Ureter (tissue), 1 donor: ENCODE data around the gene KCNMA1. TPM values are rescaled to one million over a fixed set of nuclear protein-coding genes. Genes with fewer than 3 reads are reported as not detected.
A peak's percentile ranks its signal among the peaks of the same experiment; 100 is the strongest.
"Not testable (repeated sequence)": the region's sequence is repeated elsewhere in the genome, so short reads cannot be mapped to it uniquely, and the experiment has no call there.

Source experiments
- DNase-seq: peaks from one replicate; pipeline ENCODE4 v3.0.0-alpha.2; 2020; ENCODE audit warnings: low spot score
- total RNA-seq: library from RNA; stranded (reverse); gene quantifications from one replicate; pipeline ENCODE4 v1.2.4, GENCODE V29; 2023
- donor health status: DM: yes; HTN: yes; CAD: no.

Gene KCNMA1
- total RNA-seq, result 87.9 TPM

- no peak for DNase-seq
Observed at GRCh38 chr10:77637532-77638320, at the start of gene KCNMA1. Gene KCNMA1 (minus strand): TSS chr10:77637808.

- DNase-seq, result no peak
Observed at GRCh38 chr10:77686650-77687417, 49.2 kb upstream of the KCNMA1 start.

- no peak for DNase-seq
Observed at GRCh38 chr10:77686096-77686495, 48.5 kb upstream of the KCNMA1 start.

- no peak for DNase-seq
Observed at GRCh38 chr10:77685432-77685831, 47.8 kb upstream of the KCNMA1 start.

- not testable (repeated sequence) for DNase-seq
Observed at GRCh38 chr10:77683088-77683432, 45.5 kb upstream of the KCNMA1 start.

GRCh38 chr10:77682393-77683087 lies 44.9 kb upstream of the KCNMA1 start:
- DNase-seq, result no peak

- DNase-seq, result no peak
Observed at GRCh38 chr10:77681839-77682238, 44.2 kb upstream of the KCNMA1 start.

DNA sequence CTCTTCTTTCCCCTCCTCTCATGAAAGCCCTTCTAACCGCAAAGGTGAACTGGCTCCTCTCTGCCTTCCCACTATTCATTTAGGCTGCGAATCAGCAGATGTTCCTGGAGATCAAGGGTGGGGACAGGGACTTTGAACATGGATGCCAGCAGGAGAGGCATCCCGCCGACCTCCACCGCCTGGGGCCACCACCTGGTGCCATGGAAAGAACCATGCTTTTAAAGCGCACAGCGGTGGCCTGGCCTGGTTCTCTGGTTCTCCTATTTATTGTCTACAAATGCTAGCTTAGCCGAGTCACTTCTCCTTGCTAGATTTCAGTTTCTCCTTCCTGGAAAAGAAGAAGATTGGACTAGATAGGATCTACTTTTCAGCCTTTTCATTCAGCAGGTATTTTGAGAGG lies 43.2 kb upstream of the KCNMA1 start:
- DNase-seq, result peak; percentile 23

DNA sequence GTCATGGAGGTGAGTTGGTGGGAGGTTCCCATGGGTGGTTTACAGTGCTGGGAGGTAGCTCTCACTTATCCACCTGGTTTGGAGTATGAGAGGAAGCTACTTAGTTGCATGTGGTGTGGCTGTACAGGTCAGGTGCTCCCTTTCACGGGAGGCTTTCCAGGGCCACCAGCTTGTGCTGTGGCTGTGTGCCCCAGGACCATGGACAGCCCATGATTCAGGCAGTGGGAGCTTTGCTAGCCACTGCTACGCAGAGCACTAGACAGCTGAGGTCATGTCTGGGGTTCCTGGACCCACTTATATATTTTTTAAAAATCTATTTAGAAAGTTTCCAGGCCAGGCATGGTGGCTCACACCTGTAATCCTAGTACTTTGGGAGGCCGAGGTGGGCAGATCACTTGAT lies 42.5 kb upstream of the KCNMA1 start:
- peak; percentile 17 for DNase-seq

GRCh38 chr10:77679217-77679616 lies 41.6 kb upstream of the KCNMA1 start:
- DNase-seq, result no peak

DNA sequence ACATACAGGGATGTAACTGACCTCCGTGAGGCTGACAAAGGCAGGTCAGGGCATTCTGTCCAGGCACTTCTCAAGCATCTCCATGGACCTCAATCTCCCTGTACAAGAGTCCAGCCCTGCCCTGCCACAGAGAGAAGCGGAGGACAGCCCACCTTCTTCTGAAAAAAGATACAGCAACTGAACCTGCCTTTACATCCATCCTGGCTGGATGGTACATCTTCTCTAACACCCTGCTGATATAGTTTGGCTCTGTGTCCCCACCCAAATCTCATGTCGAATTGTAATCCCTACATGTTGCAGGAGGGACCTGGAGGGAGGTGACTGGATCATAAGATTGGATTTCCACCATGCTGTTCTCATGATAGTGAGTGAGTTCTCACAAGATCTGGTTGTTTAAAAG lies 40.5 kb upstream of the KCNMA1 start:
- no peak for DNase-seq

DNA sequence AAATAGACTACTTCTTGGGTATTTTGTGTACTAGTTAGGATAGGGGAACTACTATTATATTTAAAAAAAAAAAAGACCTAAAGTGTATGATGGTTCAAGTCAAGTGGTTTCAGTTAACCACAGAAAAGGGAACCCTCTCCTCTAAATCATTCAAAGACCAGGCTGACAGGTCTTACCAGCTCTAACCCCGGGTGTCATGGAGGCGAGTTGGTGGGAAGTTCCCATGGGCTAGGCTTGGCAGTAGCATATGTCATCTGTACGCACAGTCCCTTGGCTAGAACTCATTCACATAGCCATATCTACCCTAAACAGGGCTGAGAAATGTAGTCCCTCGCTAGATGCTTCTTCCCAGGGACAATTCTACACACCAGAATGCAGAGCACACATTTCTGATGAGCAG lies 37.7 kb upstream of the KCNMA1 start:
- peak; percentile 39 for DNase-seq

DNA sequence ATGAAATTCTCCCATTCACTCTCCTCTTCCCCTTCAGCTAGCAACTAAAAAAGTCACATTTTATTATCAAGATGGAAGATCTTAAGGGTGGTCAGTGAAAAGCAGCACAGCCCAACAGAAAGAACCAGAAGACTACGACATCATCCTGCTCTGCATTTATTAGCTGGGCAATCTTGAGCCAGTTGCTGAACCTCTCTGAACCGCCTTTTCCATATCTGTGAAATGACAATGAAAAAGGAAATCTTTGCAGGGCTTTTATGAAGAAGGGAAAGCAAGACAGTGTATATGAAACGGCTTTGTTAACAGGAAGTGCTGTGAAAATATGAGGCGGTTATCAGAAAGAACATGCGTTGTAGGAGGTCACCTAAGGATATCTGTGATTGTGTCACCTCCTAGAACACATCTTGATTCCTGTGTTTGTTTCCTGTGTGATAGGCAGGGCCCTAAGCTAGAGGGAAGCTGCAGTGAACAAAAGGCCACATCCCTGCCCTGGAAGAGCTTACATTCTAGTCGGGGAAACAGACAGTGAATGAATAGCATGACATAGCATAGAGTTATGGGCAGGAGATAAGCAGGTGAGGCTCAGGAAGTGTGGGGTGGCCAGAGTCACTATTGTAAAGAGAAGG lies 36.0 kb upstream of the KCNMA1 start:
- peak; percentile 5 for DNase-seq

DNA sequence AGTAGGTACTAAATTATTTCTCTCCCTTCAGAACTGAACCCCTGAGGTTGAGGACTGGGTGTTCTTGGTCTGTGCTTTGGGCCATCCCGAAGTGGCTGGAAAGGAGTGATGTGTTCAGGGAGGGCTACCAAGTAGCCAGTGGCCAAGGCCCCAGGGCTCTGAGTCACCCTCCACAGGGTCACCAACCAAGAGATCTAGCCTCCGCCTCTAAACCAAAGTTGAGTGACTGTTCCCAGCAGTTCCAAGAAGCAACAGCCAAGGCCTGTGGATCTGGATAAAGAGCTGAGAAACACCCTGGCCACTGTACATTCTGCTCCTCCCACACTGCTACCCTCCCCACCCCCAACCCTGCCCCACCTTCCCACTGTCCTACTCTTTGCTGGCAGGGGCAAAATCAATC lies 35.5 kb upstream of the KCNMA1 start:
- peak; percentile 25 for DNase-seq

DNA sequence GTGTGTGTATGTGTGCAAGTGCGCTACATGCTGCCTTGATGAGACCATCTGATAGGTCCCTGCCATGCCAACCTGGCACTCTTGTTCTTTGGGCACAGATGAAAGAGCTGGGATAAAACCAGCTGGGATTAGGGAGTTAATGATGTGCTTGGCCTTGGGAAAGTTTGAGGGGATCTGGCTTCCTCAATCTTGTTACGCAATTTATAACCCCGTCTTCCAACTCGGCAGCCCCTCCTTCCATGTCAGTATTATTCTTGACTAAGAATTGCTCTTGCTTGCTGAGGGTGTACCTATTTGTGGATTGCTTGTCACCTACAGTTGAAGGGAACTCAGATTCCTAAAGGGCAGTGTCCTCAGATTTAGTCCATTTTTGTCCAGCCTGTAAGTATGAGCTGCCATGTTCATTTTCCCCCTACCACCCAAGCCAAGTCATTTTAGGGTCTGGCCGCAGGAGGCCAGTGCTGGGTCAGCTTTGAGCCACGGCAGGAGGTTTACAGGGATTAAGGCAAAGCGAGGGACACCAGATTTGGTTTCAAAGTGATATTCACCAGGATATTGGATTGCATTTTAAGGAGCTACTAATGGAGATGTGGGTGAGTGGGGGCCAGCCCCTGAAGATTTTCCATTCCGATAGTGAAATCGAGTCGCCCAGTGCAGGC lies 34.1 kb upstream of the KCNMA1 start:
- DNase-seq, result no peak

DNA sequence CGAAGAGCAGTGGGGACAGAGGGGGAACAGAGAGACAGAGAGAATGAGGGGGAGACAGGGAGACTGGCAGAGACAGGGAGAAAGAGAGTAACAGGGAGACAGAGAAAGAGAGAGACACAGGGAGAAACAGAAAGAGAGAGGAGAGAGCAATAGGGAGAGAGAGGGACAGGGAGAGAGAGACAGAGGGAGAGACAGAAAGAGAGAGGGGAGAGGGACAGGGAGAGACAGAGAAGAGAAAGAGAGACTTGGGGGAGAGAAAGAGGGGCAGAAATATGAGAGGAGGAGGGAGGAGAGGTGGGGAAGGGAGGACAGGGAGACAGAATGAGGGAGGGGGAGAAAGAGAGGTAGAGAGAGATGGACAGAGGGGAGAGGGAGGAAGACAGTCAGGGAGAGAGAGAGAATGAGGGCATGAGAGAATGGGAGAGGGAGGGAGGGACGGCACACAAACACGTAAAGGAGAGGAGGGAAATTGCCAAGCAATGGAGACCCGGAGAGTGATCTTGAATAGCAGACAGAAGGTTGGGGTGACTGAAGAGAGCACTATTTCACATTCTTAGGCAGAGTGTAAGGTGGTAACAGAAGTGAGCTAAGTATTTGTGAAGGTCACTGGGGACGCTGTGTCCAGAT lies 33.3 kb upstream of the KCNMA1 start:
- no peak for DNase-seq

DNA sequence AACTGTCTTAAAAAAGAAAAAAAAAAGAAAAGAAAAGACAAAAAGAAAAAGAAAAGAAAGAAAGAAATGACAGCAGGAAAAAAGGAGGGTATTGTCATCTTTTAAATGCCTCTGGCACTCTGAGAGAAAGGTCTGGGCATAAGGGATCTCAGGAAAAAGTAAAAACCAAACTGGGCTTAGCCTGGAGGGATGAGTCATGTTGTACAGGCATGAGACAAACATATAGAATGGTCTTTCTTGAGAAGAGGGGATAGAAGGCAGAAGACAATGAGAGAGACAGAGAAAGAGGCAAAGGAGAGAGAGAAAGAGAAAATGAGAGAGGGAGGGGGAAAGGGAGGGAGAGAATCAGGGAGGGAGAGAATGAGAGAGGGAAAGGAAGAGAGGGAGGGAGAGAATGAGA lies 32.3 kb upstream of the KCNMA1 start:
- no peak for DNase-seq

- DNase-seq, result peak; percentile 24
Observed at GRCh38 chr10:77667426-77668324, 30.1 kb upstream of the KCNMA1 start.

- peak; percentile 14 for DNase-seq
Observed at GRCh38 chr10:77666821-77667220, 29.2 kb upstream of the KCNMA1 start.

DNA sequence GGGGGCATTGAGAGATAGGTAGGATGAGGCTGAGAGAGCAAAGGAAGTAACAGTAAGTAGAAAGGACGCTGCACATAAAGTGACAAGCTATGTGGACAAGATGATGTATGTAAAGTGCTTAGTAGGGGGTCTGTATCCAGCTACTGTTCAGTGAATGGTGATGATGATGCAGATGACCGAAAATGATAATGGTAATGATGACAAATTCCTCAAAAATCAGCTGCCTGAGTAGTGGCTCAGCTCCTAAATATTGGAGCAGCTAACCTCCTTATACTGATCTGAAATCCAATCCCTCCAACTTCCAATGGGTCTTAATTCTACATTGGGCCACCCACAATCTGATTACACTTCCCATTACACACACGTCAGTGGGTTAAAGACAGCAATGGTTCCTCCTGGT lies 27.1 kb upstream of the KCNMA1 start:
- DNase-seq, result no peak
